Activated naive CD4-positive, alpha-beta T cell treated with anti-CD3 and anti-CD28 coated beads for 36 hours (primary cell): ENCODE results near the gene HIP1R. TPM values are rescaled to one million over a fixed set of nuclear protein-coding genes. Genes with fewer than 3 reads are reported as not detected.
"Not testable (repeated sequence)": the region's sequence is repeated elsewhere in the genome, so short reads cannot be mapped to it uniquely, and the experiment has no call there.

Experiments
- CTCF ChIA-PET: fragments of 350-600 bp; sonication (Branson Sonifier 250); formaldehyde crosslinking; loops from one replicate; lab custom pipeline; 2021; ENCODE audit warnings: antibody characterized with exemption; lab: Charles Lee
- DNase-seq: peaks from one replicate; pipeline ENCODE4 v3.0.0-alpha.2; 2020
- H3K27ac Mint-ChIP-seq: one replicate; pipeline ENCODE4 v1.8.0; 2021; ENCODE audit warnings: mild to moderate bottlenecking, mixed read lengths
- H3K27me3 Mint-ChIP-seq: one replicate; pipeline ENCODE4 v1.8.0; 2021; ENCODE audit warnings: low read depth, mixed read lengths
- H3K36me3 Mint-ChIP-seq: one replicate; pipeline ENCODE4 v1.8.0; 2021; ENCODE audit warnings: low read depth, mixed read lengths
- H3K4me1 Mint-ChIP-seq: one replicate; pipeline ENCODE4 v1.8.0; 2021; ENCODE audit warnings: low read depth, mixed read lengths
- H3K4me3 Mint-ChIP-seq: one replicate; pipeline ENCODE4 v1.8.0; 2021; ENCODE audit warnings: mild to moderate bottlenecking, moderate library complexity, mixed read lengths
- H3K9me3 Mint-ChIP-seq: one replicate; pipeline ENCODE4 v1.8.0; 2021; ENCODE audit warnings: mixed read lengths
- intact Hi-C: fragments of 100-400 bp; cut with micrococcal nuclease; formaldehyde crosslinking; loops from one replicate; pipeline ENCODE4 v1.15.1; 2023
- total RNA-seq, 2 experiments: library from RNA; stranded (reverse); gene quantifications; one replicate each; pipeline ENCODE4 v1.2.3, GENCODE V29; 2021

HIP1R gene
- total RNA-seq, 2 experiments from 2014 or later: 18.5 to 21.2 TPM

- CTCF ChIA-PET: interaction anchor here (0.6 to 1.3 kb wide), 3 partner anchors 37 to 659 kb away, joined by 3 to 4 read pairs (median 4); no protein-coding TSS in a partner anchor
- H3K4me1 Mint-ChIP-seq: peaks cover 34% of the 10 kb centered on the region
- H3K4me3 Mint-ChIP-seq: no peak overlapping the region
- no peaks in the 10 kb centered on the region for H3K27me3 Mint-ChIP-seq
- H3K27ac Mint-ChIP-seq: no peak overlapping the region
- no peaks in the 10 kb centered on the region for H3K9me3 Mint-ChIP-seq
- intact Hi-C loops: no loop called here
- no peak for DNase-seq
- H3K36me3 Mint-ChIP-seq: no peaks in the 10 kb centered on the region
These were observed 67.8 kb downstream of the HIP1R start for GRCh38 chr12:122902854-122903692.

GRCh38 chr12:122903693-122904034 is 68.4 kb downstream of the HIP1R start:
- Mint-ChIP-seq H3K27me3 (no peaks in the 10 kb centered on the region), H3K4me3 (no peak overlapping the region), H3K27ac (no peak overlapping the region), H3K36me3 (no peaks in the 10 kb centered on the region), H3K4me1 (peaks cover 28% of the 10 kb centered on the region), H3K9me3 (no peaks in the 10 kb centered on the region)
- intact Hi-C loops: no loop called here
- CTCF ChIA-PET: interaction anchor here (1.3 kb wide), 1 partner anchor 110 kb away, joined by 4 read pairs; no protein-coding TSS in a partner anchor
- DNase-seq: no peak

- intact Hi-C loops, H3K27ac Mint-ChIP-seq, H3K9me3 Mint-ChIP-seq, CTCF ChIA-PET, H3K36me3 Mint-ChIP-seq, H3K4me3 Mint-ChIP-seq, H3K27me3 Mint-ChIP-seq, DNase-seq: not testable (repeated sequence)
- peaks cover 14% of the 10 kb centered on the region for H3K4me1 Mint-ChIP-seq
These were observed 70.0 kb downstream of the HIP1R start for GRCh38 chr12:122905258-122905657.

- H3K4me1 Mint-ChIP-seq: no peaks in the 10 kb centered on the region
- H3K4me3 Mint-ChIP-seq: no peak overlapping the region
- no peaks in the 10 kb centered on the region for H3K27me3 Mint-ChIP-seq
- intact Hi-C loops: no loop called here
- DNase-seq: no peak
- CTCF ChIA-PET: interaction anchor here (0.7 to 1.2 kb wide), 3 partner anchors 9 to 48 kb away, joined by 3 to 6 read pairs (median 3); no protein-coding TSS in a partner anchor
- H3K27ac Mint-ChIP-seq: no peak overlapping the region
- H3K36me3 Mint-ChIP-seq: no peaks in the 10 kb centered on the region
- H3K9me3 Mint-ChIP-seq: no peaks in the 10 kb centered on the region
These were observed 73.7 kb downstream of the HIP1R start for GRCh38 chr12:122908915-122909314.

GRCh38 chr12:122909442-122910288 is 74.4 kb downstream of the HIP1R start:
- no peaks in the 10 kb centered on the region for H3K9me3 Mint-ChIP-seq
- CTCF ChIA-PET: interaction anchor here (0.7 to 1.2 kb wide), 2 partner anchors 10 to 43 kb away, joined by 3 to 6 read pairs; no protein-coding TSS in a partner anchor
- H3K36me3 Mint-ChIP-seq: no peaks in the 10 kb centered on the region
- H3K27ac Mint-ChIP-seq: no peak overlapping the region
- no peak overlapping the region for H3K4me3 Mint-ChIP-seq
- no peaks in the 10 kb centered on the region for H3K27me3 Mint-ChIP-seq
- intact Hi-C loops: no loop called here
- DNase-seq: no peak
- H3K4me1 Mint-ChIP-seq: no peaks in the 10 kb centered on the region

Other genes with a start within 250 kb of the HIP1R start
- gene HCAR2, start 132.1 kb upstream of the HIP1R start, total RNA-seq: not detected
- gene HCAR3, start 118.6 kb upstream of the HIP1R start, total RNA-seq: not detected
- gene HCAR1, start 104.6 kb upstream of the HIP1R start, total RNA-seq: under 1 TPM; 0.91 to 0.99 TPM
- gene DENR, start 82.6 kb upstream of the HIP1R start, total RNA-seq: 10 to 100 TPM; 47.9 to 52.4 TPM
- under 1 TPM; 0.67 to 0.79 TPM for gene CCDC62, start 60.9 kb upstream of the HIP1R start, total RNA-seq
- gene VPS37B, start 60.7 kb downstream of the HIP1R start, total RNA-seq: 10 to 100 TPM; 15.6 TPM
- gene ABCB9, start 131.0 kb downstream of the HIP1R start, total RNA-seq: 1 to 10 TPM; 5.1 to 5.9 TPM
- gene OGFOD2, start 139.8 kb downstream of the HIP1R start, total RNA-seq: 10 to 100 TPM; 26.8 to 27.7 TPM
- gene ARL6IP4, start 145.2 kb downstream of the HIP1R start, total RNA-seq: 100 to 1,000 TPM; 159 to 177 TPM